ENCODE results near the gene ADGRG7. TPM values are rescaled to one million over a fixed set of nuclear protein-coding genes. Genes with fewer than 3 reads are reported as not detected.

Gene ADGRG7
- total and polyA plus RNA-seq, 4 donors = 2.1 to 65.5 (median 13.7) TPM

DNA sequence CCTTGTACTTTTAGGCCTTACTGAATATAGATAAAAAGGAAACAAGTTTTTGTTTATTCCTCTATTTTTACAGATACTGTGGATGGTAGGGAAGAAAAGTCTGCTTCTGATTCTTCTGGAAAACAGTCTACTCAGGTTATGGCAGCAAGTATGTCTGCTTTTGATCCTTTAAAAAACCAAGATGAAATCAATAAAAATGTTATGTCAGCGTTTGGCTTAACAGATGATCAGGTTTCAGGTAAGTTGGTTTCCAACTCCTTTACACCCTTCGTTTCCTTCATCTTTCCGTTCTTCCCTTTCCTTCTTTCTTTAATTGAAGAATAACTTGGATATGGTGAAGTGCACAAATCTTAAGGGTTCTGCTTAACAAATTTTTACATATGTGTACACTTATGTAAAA, 123.0 kb downstream of the ADGRG7 start:
- TF ChIP-seq, protein P1, sequence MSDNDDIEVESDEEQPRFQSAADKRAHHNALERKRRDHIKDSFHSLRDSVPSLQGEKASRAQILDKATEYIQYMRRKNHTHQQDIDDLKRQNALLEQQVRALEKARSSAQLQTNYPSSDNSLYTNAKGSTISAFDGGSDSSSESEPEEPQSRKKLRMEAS (IDR thresholded peaks at IDR 0.05) = no peak
- TF ChIP-seq, protein P2, sequence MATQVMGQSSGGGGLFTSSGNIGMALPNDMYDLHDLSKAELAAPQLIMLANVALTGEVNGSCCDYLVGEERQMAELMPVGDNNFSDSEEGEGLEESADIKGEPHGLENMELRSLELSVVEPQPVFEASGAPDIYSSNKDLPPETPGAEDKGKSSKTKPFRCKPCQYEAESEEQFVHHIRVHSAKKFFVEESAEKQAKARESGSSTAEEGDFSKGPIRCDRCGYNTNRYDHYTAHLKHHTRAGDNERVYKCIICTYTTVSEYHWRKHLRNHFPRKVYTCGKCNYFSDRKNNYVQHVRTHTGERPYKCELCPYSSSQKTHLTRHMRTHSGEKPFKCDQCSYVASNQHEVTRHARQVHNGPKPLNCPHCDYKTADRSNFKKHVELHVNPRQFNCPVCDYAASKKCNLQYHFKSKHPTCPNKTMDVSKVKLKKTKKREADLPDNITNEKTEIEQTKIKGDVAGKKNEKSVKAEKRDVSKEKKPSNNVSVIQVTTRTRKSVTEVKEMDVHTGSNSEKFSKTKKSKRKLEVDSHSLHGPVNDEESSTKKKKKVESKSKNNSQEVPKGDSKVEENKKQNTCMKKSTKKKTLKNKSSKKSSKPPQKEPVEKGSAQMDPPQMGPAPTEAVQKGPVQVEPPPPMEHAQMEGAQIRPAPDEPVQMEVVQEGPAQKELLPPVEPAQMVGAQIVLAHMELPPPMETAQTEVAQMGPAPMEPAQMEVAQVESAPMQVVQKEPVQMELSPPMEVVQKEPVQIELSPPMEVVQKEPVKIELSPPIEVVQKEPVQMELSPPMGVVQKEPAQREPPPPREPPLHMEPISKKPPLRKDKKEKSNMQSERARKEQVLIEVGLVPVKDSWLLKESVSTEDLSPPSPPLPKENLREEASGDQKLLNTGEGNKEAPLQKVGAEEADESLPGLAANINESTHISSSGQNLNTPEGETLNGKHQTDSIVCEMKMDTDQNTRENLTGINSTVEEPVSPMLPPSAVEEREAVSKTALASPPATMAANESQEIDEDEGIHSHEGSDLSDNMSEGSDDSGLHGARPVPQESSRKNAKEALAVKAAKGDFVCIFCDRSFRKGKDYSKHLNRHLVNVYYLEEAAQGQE (IDR thresholded peaks at IDR 0.05) = no peak
- TF ChIP-seq HNF4A (conservative IDR thresholded peaks at IDR 0.05) (no peak), TAF1 (conservative IDR thresholded peaks at IDR 0.05) (no peak), FOXA1 (IDR thresholded peaks at IDR 0.05) (no peak)
- H3K36me3 ChIP-seq (ENCODE audit: control insufficient read depth in 4 of 4, insufficient read depth in 3 of 4, low read depth in 1 of 4, low read length in 3 of 4) = peaks cover 8 to 37% (median 23%) of the 10 kb centered on the region in 4 donors
- no peak overlapping the region for H3K27ac ChIP-seq (ENCODE audit: low read depth in 1 of 2, low read length in 2 of 2)
- H3K4me1 ChIP-seq (ENCODE audit: control insufficient read depth in 4 of 4, insufficient read depth in 4 of 4, low read length in 3 of 4) = peaks cover 0 to 4% (median 2%) of the 10 kb centered on the region in 4 donors
- no peak for DNase-seq (ENCODE audit: low spot score)
- no peak overlapping the region for H3K4me3 ChIP-seq (ENCODE audit: low read depth in 1 of 3, low read length in 3 of 3)
- H3K9me3 ChIP-seq (ENCODE audit: control insufficient read depth in 4 of 4, low read length in 3 of 4) = no peaks in the 10 kb centered on the region
- H3K9ac ChIP-seq (ENCODE audit: low read depth in 1 of 2, low read length in 2 of 2) = no peak overlapping the region
- WGBS = 80% methylated on average over 3 of the region's 3 CpGs
- no peaks in the 10 kb centered on the region for H3K27me3 ChIP-seq (ENCODE audit: control insufficient read depth in 4 of 4, insufficient read depth in 4 of 4, low read length in 3 of 4)

DNA sequence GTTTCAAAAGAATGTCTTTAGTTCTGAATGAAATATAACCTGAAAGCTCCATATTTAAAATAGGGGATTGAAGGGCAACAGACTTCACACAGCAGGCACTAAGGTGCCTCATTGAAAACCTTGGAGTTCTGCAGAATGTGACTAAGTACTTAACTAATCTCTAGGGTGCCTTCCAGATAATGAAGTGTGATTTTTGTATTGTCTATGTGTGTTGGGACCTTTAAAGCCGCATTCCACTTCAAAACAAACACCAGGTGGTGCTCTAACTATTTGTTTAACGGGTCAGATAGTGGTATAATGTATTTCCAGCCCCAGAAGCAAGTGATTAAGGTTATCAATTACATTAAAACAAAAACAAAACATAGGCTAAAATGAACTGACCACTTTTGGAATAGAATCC, 127.9 kb downstream of the ADGRG7 start:
- Histone ChIP-seq H3K36me3 (ENCODE audit: control insufficient read depth in 4 of 4, insufficient read depth in 3 of 4, low read depth in 1 of 4, low read length in 3 of 4) (peaks cover 9 to 51% (median 33%) of the 10 kb centered on the region in 4 donors), H3K27ac (ENCODE audit: low read depth in 1 of 2, low read length in 2 of 2) (no peak overlapping the region), H3K4me1 (ENCODE audit: control insufficient read depth in 4 of 4, insufficient read depth in 4 of 4, low read length in 3 of 4) (peaks cover 0 to 4% (median under 1%) of the 10 kb centered on the region in 4 donors), H3K27me3 (ENCODE audit: control insufficient read depth in 4 of 4, insufficient read depth in 4 of 4, low read length in 3 of 4) (no peaks in the 10 kb centered on the region), H3K9me3 (ENCODE audit: control insufficient read depth in 4 of 4, low read length in 3 of 4) (no peaks in the 10 kb centered on the region), H3K9ac (ENCODE audit: low read depth in 1 of 2, low read length in 2 of 2) (no peak overlapping the region), H3K4me3 (ENCODE audit: low read depth in 1 of 3, low read length in 3 of 3) (no peak overlapping the region)
- DNase-seq (ENCODE audit: low spot score) = no peak
- 23% methylated on average over 2 of the region's 2 CpGs for WGBS
- TF ChIP-seq, protein P3, sequence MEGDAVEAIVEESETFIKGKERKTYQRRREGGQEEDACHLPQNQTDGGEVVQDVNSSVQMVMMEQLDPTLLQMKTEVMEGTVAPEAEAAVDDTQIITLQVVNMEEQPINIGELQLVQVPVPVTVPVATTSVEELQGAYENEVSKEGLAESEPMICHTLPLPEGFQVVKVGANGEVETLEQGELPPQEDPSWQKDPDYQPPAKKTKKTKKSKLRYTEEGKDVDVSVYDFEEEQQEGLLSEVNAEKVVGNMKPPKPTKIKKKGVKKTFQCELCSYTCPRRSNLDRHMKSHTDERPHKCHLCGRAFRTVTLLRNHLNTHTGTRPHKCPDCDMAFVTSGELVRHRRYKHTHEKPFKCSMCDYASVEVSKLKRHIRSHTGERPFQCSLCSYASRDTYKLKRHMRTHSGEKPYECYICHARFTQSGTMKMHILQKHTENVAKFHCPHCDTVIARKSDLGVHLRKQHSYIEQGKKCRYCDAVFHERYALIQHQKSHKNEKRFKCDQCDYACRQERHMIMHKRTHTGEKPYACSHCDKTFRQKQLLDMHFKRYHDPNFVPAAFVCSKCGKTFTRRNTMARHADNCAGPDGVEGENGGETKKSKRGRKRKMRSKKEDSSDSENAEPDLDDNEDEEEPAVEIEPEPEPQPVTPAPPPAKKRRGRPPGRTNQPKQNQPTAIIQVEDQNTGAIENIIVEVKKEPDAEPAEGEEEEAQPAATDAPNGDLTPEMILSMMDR (IDR thresholded peaks at IDR 0.05; ENCODE audit: low read depth, low read length, missing input control) = peak; percentile 46
- TF ChIP-seq RXRA (IDR thresholded peaks at IDR 0.05) = no peak
- TF ChIP-seq, protein P4, sequence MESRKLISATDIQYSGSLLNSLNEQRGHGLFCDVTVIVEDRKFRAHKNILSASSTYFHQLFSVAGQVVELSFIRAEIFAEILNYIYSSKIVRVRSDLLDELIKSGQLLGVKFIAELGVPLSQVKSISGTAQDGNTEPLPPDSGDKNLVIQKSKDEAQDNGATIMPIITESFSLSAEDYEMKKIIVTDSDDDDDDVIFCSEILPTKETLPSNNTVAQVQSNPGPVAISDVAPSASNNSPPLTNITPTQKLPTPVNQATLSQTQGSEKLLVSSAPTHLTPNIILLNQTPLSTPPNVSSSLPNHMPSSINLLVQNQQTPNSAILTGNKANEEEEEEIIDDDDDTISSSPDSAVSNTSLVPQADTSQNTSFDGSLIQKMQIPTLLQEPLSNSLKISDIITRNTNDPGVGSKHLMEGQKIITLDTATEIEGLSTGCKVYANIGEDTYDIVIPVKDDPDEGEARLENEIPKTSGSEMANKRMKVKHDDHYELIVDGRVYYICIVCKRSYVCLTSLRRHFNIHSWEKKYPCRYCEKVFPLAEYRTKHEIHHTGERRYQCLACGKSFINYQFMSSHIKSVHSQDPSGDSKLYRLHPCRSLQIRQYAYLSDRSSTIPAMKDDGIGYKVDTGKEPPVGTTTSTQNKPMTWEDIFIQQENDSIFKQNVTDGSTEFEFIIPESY (IDR thresholded peaks at IDR 0.05) = no peak
- TF ChIP-seq RAD21 (IDR thresholded peaks at IDR 0.05) = peak; percentile 70 to 74
- no peak for TF ChIP-seq GABPA (IDR thresholded peaks at IDR 0.05 in 1 of 2, conservative IDR thresholded peaks at IDR 0.05 in 1 of 2)

Measured in liver (tissue), 9 donors.